Measurements from ENCODE around the gene CACNA1C. TPM values are rescaled to one million over a fixed set of nuclear protein-coding genes. Genes with fewer than 3 reads are reported as not detected.

Gene CACNA1C
- total RNA-seq, 1 donor from 2014 or later: 1.3 TPM

- H3K36me3 ChIP-seq (ENCODE audit: control insufficient read depth, insufficient read depth, low read length): no peaks in the 10 kb centered on the region
- no peaks in the 10 kb centered on the region for H3K27me3 ChIP-seq (ENCODE audit: control insufficient read depth, insufficient read depth, low read length)
- DNase-seq (ENCODE audit: low read depth): no peak
- TF ChIP-seq, protein P1, sequence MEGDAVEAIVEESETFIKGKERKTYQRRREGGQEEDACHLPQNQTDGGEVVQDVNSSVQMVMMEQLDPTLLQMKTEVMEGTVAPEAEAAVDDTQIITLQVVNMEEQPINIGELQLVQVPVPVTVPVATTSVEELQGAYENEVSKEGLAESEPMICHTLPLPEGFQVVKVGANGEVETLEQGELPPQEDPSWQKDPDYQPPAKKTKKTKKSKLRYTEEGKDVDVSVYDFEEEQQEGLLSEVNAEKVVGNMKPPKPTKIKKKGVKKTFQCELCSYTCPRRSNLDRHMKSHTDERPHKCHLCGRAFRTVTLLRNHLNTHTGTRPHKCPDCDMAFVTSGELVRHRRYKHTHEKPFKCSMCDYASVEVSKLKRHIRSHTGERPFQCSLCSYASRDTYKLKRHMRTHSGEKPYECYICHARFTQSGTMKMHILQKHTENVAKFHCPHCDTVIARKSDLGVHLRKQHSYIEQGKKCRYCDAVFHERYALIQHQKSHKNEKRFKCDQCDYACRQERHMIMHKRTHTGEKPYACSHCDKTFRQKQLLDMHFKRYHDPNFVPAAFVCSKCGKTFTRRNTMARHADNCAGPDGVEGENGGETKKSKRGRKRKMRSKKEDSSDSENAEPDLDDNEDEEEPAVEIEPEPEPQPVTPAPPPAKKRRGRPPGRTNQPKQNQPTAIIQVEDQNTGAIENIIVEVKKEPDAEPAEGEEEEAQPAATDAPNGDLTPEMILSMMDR (IDR thresholded peaks at IDR 0.05; ENCODE audit: insufficient read depth, low read length, poor library complexity, severe bottlenecking): no peak
- H3K4me3 ChIP-seq (ENCODE audit: low read depth, low read length): no peak overlapping the region
These were observed 160.4 kb downstream of the CACNA1C start for GRCh38 chr12:2212971-2213869.

DNA sequence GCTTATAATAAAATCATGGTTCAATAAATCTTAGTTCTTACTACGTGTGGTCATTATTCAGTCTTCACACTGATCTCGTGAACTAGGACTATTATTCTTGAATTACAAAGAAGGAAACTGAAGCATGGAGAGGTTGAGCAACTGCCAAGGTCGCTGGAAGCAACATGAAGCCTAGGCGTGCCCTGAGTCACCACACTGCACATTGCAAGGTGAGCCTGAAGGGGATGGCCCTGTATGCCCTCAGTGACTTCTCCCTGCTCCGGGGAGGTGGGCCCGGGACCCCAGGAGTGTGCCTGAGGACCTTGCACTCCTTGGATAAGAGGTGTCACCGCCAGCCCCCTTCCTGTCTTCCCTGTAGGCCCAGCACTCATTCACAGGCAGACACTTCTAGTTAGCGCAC, 161.6 kb downstream of the CACNA1C start:
- H3K27me3 ChIP-seq (ENCODE audit: control insufficient read depth, insufficient read depth, low read length): peaks cover 2% of the 10 kb centered on the region
- no peaks in the 10 kb centered on the region for H3K36me3 ChIP-seq (ENCODE audit: control insufficient read depth, insufficient read depth, low read length)
- no peak for DNase-seq (ENCODE audit: low read depth)
- TF ChIP-seq, protein P1 (IDR thresholded peaks at IDR 0.05; ENCODE audit: insufficient read depth, low read length, poor library complexity, severe bottlenecking): no peak
- no peak overlapping the region for H3K4me3 ChIP-seq (ENCODE audit: low read depth, low read length)

DNA sequence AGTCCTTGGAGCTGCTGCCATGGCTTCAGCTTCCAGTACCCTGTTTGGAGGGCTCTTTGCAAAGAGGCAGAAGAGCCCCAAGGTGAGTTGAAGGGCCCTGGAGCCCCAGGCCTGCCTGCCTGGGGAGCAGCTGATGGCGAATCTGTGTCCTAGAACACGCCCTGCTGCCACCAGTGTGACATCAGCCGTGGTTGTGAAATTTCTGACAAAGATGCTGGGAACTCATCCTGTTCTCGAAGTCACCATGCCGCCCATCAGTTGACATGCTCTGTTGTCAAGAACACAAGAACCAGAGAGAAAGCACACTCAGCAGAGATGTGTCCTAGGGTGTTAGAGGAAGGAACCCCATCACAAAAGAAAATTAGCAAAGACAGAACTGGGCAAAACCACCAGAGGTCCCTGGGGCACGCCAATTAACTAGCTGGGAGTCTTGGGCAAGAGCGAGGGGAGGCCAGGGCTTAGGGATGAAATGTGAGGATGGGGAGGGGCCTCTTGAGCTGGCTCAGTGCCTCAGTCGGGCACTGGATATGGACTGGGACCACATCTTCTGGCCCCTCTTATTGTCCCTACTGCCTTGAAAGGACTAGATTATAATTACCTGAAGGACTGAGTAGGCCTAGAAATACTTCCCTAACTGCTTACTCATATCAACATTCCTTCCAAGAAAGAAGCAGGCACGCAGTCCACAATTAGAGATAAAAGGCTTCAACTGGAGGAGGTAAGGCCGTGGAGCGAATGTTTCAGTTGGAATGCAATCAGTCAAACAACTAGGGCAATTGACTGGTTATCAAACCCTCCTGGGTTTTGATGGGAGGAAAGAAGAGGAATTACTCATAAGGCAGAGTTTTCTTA, 163.1 kb downstream of the CACNA1C start:
- H3K36me3 ChIP-seq (ENCODE audit: control insufficient read depth, insufficient read depth, low read length): no peaks in the 10 kb centered on the region
- no peak overlapping the region for H3K4me3 ChIP-seq (ENCODE audit: low read depth, low read length)
- no peak for DNase-seq (ENCODE audit: low read depth)
- H3K27me3 ChIP-seq (ENCODE audit: control insufficient read depth, insufficient read depth, low read length): peaks cover 2% of the 10 kb centered on the region
- TF ChIP-seq, protein P1 (IDR thresholded peaks at IDR 0.05; ENCODE audit: insufficient read depth, low read length, poor library complexity, severe bottlenecking): no peak

GRCh38 chr12:2218706-2219105, 165.9 kb downstream of the CACNA1C start:
- TF ChIP-seq, protein P1 (IDR thresholded peaks at IDR 0.05; ENCODE audit: insufficient read depth, low read length, poor library complexity, severe bottlenecking): no peak
- no peaks in the 10 kb centered on the region for H3K36me3 ChIP-seq (ENCODE audit: control insufficient read depth, insufficient read depth, low read length)
- DNase-seq (ENCODE audit: low read depth): no peak
- H3K27me3 ChIP-seq (ENCODE audit: control insufficient read depth, insufficient read depth, low read length): peaks cover 2% of the 10 kb centered on the region
- H3K4me3 ChIP-seq (ENCODE audit: low read depth, low read length): no peak overlapping the region

- H3K4me3 ChIP-seq (ENCODE audit: low read depth, low read length): no peak overlapping the region
- TF ChIP-seq, protein P1 (IDR thresholded peaks at IDR 0.05; ENCODE audit: insufficient read depth, low read length, poor library complexity, severe bottlenecking): no peak
- peaks cover 2% of the 10 kb centered on the region for H3K27me3 ChIP-seq (ENCODE audit: control insufficient read depth, insufficient read depth, low read length)
- H3K36me3 ChIP-seq (ENCODE audit: control insufficient read depth, insufficient read depth, low read length): no peaks in the 10 kb centered on the region
- DNase-seq (ENCODE audit: low read depth): no peak
These were observed 168.3 kb downstream of the CACNA1C start for GRCh38 chr12:2221030-2221621.

Data from kidney epithelial cell (primary cell).